ENCODE data around the gene TNC.

TNC gene

DNA sequence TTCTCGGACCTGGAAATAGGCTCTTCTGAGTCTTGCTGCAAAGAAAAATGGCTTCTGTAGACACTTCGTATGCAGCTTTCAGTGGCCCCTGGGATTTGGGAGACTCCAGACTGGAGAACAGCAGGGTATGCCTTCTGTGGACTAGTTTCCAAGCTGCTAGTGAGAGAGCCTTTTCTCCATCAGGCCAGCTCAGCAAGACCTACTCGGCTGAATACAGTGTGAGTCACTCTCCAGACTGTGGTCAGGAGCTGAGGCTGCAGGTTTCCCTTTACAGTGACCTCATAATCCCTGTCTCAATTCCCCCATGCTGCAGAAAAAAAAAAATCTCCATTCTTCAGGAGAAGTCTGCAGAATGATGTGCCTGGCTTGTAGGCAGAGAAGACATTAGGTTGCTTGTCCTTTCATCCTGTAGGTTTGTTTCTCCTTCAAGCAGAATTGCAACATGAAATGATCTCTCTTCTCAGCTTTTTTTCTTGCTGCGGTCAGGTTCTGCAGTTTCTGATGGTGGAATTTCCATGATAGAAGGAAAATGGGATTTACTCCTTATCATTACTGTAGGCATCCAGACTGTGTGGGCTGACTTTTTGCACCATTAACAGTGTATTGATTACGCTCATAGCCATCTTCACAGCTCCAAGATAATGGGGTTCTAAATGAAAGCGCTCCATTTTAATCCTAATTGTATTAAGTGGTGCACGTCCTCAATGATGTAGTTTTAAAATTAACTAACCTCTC, 109.3 kb downstream of the TNC start:
- Histone ChIP-seq H3K4me1 (ENCODE audit: control insufficient read depth in 1 of 2, insufficient read depth in 2 of 2, low read length in 2 of 2) (no peaks in the 10 kb centered on the region), H3K4me3 (ENCODE audit: low read depth in 1 of 2, low read length in 2 of 2) (no peak overlapping the region), H3K27me3 (ENCODE audit: low read depth, low read length) (no peaks in the 10 kb centered on the region), H3K36me3 (ENCODE audit: control insufficient read depth in 1 of 2, insufficient read depth in 2 of 2, low read length in 2 of 2) (no peaks in the 10 kb centered on the region), H3K9me3 (ENCODE audit: control insufficient read depth in 1 of 2, low read length in 2 of 2) (no peaks in the 10 kb centered on the region), H3K27ac (ENCODE audit: low read length) (no peak overlapping the region)

DNA sequence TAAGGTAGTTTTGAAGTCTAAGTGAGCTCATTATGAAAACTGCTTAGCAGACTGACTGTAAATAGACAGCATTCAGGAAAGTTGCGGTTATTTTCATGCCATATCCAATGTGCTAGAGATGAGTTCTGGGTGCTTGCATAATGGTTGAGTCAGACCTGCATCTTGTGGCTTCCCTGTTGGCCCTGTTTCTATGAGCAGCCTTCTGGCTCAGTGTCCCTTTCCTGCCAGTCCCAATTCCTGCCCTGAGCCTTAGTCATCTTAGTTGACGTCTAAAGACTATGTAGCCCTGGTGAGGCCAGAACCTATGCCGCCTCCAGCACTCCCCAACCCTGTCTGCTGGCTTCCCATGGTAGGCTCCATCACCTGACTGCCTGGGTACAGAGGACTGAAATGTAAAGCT, 111.3 kb downstream of the TNC start:
- H3K27ac ChIP-seq (ENCODE audit: low read length), result no peak overlapping the region
- no peaks in the 10 kb centered on the region for H3K4me1 ChIP-seq (ENCODE audit: control insufficient read depth in 1 of 2, insufficient read depth in 2 of 2, low read length in 2 of 2)
- no peak overlapping the region for H3K4me3 ChIP-seq (ENCODE audit: low read depth in 1 of 2, low read length in 2 of 2)
- H3K36me3 ChIP-seq (ENCODE audit: control insufficient read depth in 1 of 2, insufficient read depth in 2 of 2, low read length in 2 of 2), result no peaks in the 10 kb centered on the region
- no peaks in the 10 kb centered on the region for H3K9me3 ChIP-seq (ENCODE audit: control insufficient read depth in 1 of 2, low read length in 2 of 2)
- H3K27me3 ChIP-seq (ENCODE audit: low read depth, low read length), result no peaks in the 10 kb centered on the region

DNA sequence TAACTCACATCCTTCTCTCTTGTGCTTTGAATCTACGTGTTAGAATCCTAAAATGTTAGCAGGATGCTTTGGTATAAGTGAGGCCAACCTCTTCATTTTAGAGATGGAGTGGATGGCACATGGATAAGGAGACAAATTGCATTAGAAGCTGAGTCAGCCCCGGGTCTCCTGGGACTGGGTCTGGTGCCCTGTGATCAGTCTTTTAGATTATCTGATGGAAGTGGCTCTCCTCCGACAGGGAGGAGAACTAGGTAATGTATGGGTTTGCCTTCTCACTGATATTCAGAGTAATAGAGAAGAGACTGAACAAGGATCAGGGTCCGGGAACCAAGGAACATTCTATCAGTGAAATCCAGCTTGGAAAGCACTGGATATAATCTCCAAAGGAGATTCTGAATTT, 112.6 kb downstream of the TNC start:
- Histone ChIP-seq H3K4me1 (ENCODE audit: control insufficient read depth in 1 of 2, insufficient read depth in 2 of 2, low read length in 2 of 2) (no peaks in the 10 kb centered on the region), H3K9me3 (ENCODE audit: control insufficient read depth in 1 of 2, low read length in 2 of 2) (no peaks in the 10 kb centered on the region)

DNA sequence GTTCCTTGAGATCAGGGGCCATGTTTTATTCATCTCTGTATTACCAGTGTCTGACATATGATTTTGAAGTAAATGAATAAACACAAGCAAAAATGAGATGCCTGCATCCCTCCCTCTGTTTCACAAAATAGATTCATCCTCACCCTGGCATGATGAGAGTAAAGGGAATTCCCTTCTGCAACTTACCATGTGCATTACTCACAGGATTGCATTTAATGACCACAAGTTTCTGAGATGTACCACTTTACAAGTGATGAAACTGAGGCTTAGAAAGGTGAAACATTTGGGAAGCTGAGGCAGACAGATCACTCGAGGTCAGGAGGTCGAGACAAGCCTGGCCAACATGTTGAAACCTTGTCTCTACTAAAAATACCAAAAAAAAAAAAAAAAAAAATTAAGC, 113.4 kb downstream of the TNC start:
- no peak overlapping the region for H3K4me3 ChIP-seq (ENCODE audit: low read depth in 1 of 2, low read length in 2 of 2)
- no peaks in the 10 kb centered on the region for H3K4me1 ChIP-seq (ENCODE audit: control insufficient read depth in 1 of 2, insufficient read depth in 2 of 2, low read length in 2 of 2)
- H3K27ac ChIP-seq (ENCODE audit: low read length), result no peak overlapping the region
- no peaks in the 10 kb centered on the region for H3K36me3 ChIP-seq (ENCODE audit: control insufficient read depth in 1 of 2, insufficient read depth in 2 of 2, low read length in 2 of 2)
- no peaks in the 10 kb centered on the region for H3K9me3 ChIP-seq (ENCODE audit: control insufficient read depth in 1 of 2, low read length in 2 of 2)
- no peaks in the 10 kb centered on the region for H3K27me3 ChIP-seq (ENCODE audit: low read depth, low read length)

More for the DNA sequence above, 112.6 kb downstream of the TNC start:
- H3K36me3 ChIP-seq (ENCODE audit: control insufficient read depth in 1 of 2, insufficient read depth in 2 of 2, low read length in 2 of 2), result no peaks in the 10 kb centered on the region
- no peaks in the 10 kb centered on the region for H3K27me3 ChIP-seq (ENCODE audit: low read depth, low read length)
- no peak overlapping the region for H3K27ac ChIP-seq (ENCODE audit: low read length)
- H3K4me3 ChIP-seq (ENCODE audit: low read depth in 1 of 2, low read length in 2 of 2), result no peak overlapping the region

- Histone ChIP-seq H3K4me1 (ENCODE audit: control insufficient read depth in 1 of 2, insufficient read depth in 2 of 2, low read length in 2 of 2) (no peaks in the 10 kb centered on the region), H3K4me3 (ENCODE audit: low read depth in 1 of 2, low read length in 2 of 2) (no peak overlapping the region), H3K27ac (ENCODE audit: low read length) (no peak overlapping the region), H3K36me3 (ENCODE audit: control insufficient read depth in 1 of 2, insufficient read depth in 2 of 2, low read length in 2 of 2) (no peaks in the 10 kb centered on the region), H3K9me3 (ENCODE audit: control insufficient read depth in 1 of 2, low read length in 2 of 2) (no peaks in the 10 kb centered on the region), H3K27me3 (ENCODE audit: low read depth, low read length) (no peaks in the 10 kb centered on the region)
These were observed 115.4 kb downstream of the TNC start for GRCh38 chr9:115002371-115003120.

- H3K4me1 ChIP-seq (ENCODE audit: control insufficient read depth in 1 of 2, insufficient read depth in 2 of 2, low read length in 2 of 2), result no peaks in the 10 kb centered on the region
- H3K27ac ChIP-seq (ENCODE audit: low read length), result no peak overlapping the region
- H3K4me3 ChIP-seq (ENCODE audit: low read depth in 1 of 2, low read length in 2 of 2), result no peak overlapping the region
- H3K27me3 ChIP-seq (ENCODE audit: low read depth, low read length), result no peaks in the 10 kb centered on the region
- no peaks in the 10 kb centered on the region for H3K36me3 ChIP-seq (ENCODE audit: control insufficient read depth in 1 of 2, insufficient read depth in 2 of 2, low read length in 2 of 2)
- no peaks in the 10 kb centered on the region for H3K9me3 ChIP-seq (ENCODE audit: control insufficient read depth in 1 of 2, low read length in 2 of 2)
These were observed 117.7 kb downstream of the TNC start for GRCh38 chr9:115000217-115000639.

- Histone ChIP-seq H3K27me3 (ENCODE audit: low read depth, low read length) (no peaks in the 10 kb centered on the region), H3K27ac (ENCODE audit: low read length) (no peak overlapping the region), H3K4me1 (ENCODE audit: control insufficient read depth in 1 of 2, insufficient read depth in 2 of 2, low read length in 2 of 2) (no peaks in the 10 kb centered on the region), H3K9me3 (ENCODE audit: control insufficient read depth in 1 of 2, low read length in 2 of 2) (no peaks in the 10 kb centered on the region), H3K4me3 (ENCODE audit: low read depth in 1 of 2, low read length in 2 of 2) (no peak overlapping the region), H3K36me3 (ENCODE audit: control insufficient read depth in 1 of 2, insufficient read depth in 2 of 2, low read length in 2 of 2) (no peaks in the 10 kb centered on the region)
These were observed 119.6 kb downstream of the TNC start for GRCh38 chr9:114998326-114998725.

- H3K27ac ChIP-seq (ENCODE audit: low read length), result no peak overlapping the region
- H3K36me3 ChIP-seq (ENCODE audit: control insufficient read depth in 1 of 2, insufficient read depth in 2 of 2, low read length in 2 of 2), result no peaks in the 10 kb centered on the region
- no peaks in the 10 kb centered on the region for H3K27me3 ChIP-seq (ENCODE audit: low read depth, low read length)
- no peak overlapping the region for H3K4me3 ChIP-seq (ENCODE audit: low read depth in 1 of 2, low read length in 2 of 2)
- H3K4me1 ChIP-seq (ENCODE audit: control insufficient read depth in 1 of 2, insufficient read depth in 2 of 2, low read length in 2 of 2), result no peaks in the 10 kb centered on the region
- H3K9me3 ChIP-seq (ENCODE audit: control insufficient read depth in 1 of 2, low read length in 2 of 2), result no peaks in the 10 kb centered on the region
These were observed 122.2 kb downstream of the TNC start for GRCh38 chr9:114995681-114996221.

DNA sequence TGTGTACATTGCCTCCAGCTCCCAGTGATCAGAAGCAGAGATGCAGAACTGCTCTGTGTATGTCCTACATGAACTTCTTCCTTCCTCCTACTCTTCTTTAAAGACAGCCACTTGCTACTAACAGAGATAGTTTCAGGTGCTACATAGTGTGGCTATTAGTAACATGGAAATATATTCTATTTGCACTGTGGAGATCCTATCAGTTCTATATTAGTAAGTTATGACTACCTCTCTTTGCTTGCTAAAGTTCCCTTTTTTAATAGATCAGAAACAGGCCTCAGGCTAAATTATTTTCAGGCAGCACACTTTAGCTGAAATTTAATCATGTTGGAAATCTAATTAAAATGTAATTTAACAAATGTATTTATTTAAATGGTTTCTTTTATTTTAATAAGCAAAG, 123.2 kb downstream of the TNC start:
- no peaks in the 10 kb centered on the region for H3K27me3 ChIP-seq (ENCODE audit: low read depth, low read length)

DNA sequence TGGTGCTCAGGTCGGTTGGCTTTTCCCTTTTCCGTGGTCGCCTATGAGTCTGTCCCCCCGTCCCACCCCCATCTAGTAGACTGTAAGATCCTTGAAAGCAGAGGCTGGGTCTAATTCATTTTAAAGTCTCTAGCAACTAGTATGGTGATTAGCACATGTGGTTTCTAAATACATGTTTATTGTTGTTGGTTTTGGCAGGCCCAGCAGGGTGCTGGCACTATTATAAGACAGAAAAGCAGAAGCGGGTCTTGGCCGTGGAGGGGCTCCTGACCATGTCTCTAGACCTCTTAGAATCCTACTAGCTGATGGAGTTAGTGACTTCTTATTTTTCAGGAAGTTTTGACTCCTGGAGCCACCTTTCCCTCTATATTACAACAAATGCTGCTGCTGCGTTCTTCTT, 126.1 kb downstream of the TNC start:
- Histone ChIP-seq H3K4me1 (ENCODE audit: control insufficient read depth in 1 of 2, insufficient read depth in 2 of 2, low read length in 2 of 2) (no peaks in the 10 kb centered on the region), H3K9me3 (ENCODE audit: control insufficient read depth in 1 of 2, low read length in 2 of 2) (no peaks in the 10 kb centered on the region), H3K4me3 (ENCODE audit: low read depth in 1 of 2, low read length in 2 of 2) (no peak overlapping the region), H3K36me3 (ENCODE audit: control insufficient read depth in 1 of 2, insufficient read depth in 2 of 2, low read length in 2 of 2) (no peaks in the 10 kb centered on the region), H3K27ac (ENCODE audit: low read length) (no peak overlapping the region), H3K27me3 (ENCODE audit: low read depth, low read length) (no peaks in the 10 kb centered on the region)

More for the DNA sequence above, 123.2 kb downstream of the TNC start:
- Histone ChIP-seq H3K36me3 (ENCODE audit: control insufficient read depth in 1 of 2, insufficient read depth in 2 of 2, low read length in 2 of 2) (no peaks in the 10 kb centered on the region), H3K4me1 (ENCODE audit: control insufficient read depth in 1 of 2, insufficient read depth in 2 of 2, low read length in 2 of 2) (no peaks in the 10 kb centered on the region), H3K4me3 (ENCODE audit: low read depth in 1 of 2, low read length in 2 of 2) (no peak overlapping the region), H3K27ac (ENCODE audit: low read length) (no peak overlapping the region), H3K9me3 (ENCODE audit: control insufficient read depth in 1 of 2, low read length in 2 of 2) (no peaks in the 10 kb centered on the region)

DNA sequence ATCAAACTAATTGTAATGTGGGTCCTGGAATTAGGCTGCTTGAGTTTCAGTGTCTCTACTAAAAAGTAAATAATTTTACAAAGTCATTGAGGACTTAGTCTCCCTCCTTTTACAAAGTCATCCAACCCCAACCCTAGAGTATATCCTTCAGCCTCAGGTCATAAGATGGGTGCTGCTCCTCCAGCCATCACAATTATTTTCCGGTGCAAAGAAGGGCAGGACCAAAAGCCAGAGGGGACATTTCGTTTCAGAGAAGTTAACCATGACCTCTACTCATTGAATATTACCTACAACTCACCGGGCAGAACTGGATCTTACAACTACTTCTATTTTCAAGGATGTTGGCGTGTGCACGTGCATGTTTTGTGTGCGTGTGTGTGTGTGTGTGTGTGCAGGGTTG, 127.1 kb downstream of the TNC start:
- Histone ChIP-seq H3K27me3 (ENCODE audit: low read depth, low read length) (no peaks in the 10 kb centered on the region), H3K4me3 (ENCODE audit: low read depth in 1 of 2, low read length in 2 of 2) (no peak overlapping the region), H3K36me3 (ENCODE audit: control insufficient read depth in 1 of 2, insufficient read depth in 2 of 2, low read length in 2 of 2) (no peaks in the 10 kb centered on the region)

More for the DNA sequence above, 127.1 kb downstream of the TNC start:
- H3K4me1 ChIP-seq (ENCODE audit: control insufficient read depth in 1 of 2, insufficient read depth in 2 of 2, low read length in 2 of 2), result no peaks in the 10 kb centered on the region
- no peak overlapping the region for H3K27ac ChIP-seq (ENCODE audit: low read length)
- H3K9me3 ChIP-seq (ENCODE audit: control insufficient read depth in 1 of 2, low read length in 2 of 2), result no peaks in the 10 kb centered on the region
